Panc1 (cell line): ENCODE results near the gene SCYL3. TPM values are rescaled to one million over a fixed set of nuclear protein-coding genes. Genes with fewer than 3 reads are reported as not detected.

ENCODE experiments used
- ATAC-seq: fragments of 200-7000 bp; cut with Tn5 transposase; 2 replicates; pipeline ENCODE4 v1.9.1; 2020; ENCODE audit warnings: mild to moderate bottlenecking, moderate library complexity
- BruUV-seq: library from RNA; stranded (reverse); fragments of 400-500 nt; replicated peaks from 2 replicates; lab custom pipeline; 2021; lab: Mats Ljungman, UMichigan
- CTCF ChIA-PET: fragments of 300-600 bp; sonication (Branson Sonifier 250); formaldehyde crosslinking; loops from one replicate; lab custom pipeline; 2022; ENCODE audit warnings: antibody characterized with exemption; lab: Charles Lee
- POLR2A ChIA-PET: fragments of 300-600 bp; sonication (Branson Sonifier 250); formaldehyde crosslinking; loops from one replicate; lab custom pipeline; 2022; ENCODE audit warnings: antibody characterized with exemption; lab: Charles Lee
- DNase-seq: peaks from one replicate; pipeline ENCODE4 v3.0.0-alpha.2; 2010; ENCODE audit warnings: low read depth, low spot score
- H3K27ac ChIP-seq: 2 replicates; pipeline ENCODE4 v1.5.1; 2011; ENCODE audit warnings: mild to moderate bottlenecking, low read length, inconsistent platforms
- H3K27me3 ChIP-seq: fragments of 200-500 bp; sonication (Bioruptor generic); 2 replicates; pipeline ENCODE4 v1.6.0; 2014; ENCODE audit warnings: low read length, inconsistent platforms; ENCODE audit not compliant: control insufficient read depth, insufficient read depth
- H3K36me3 ChIP-seq: fragments of 200-500 bp; sonication (Bioruptor generic); 2 replicates; pipeline ENCODE4 v1.5.1; 2014; ENCODE audit warnings: inconsistent platforms, mild to moderate bottlenecking, low read length, moderate library complexity; ENCODE audit not compliant: control insufficient read depth, insufficient read depth
- H3K4me1 ChIP-seq: 2 replicates; pipeline ENCODE4 v1.5.1; 2011; ENCODE audit warnings: inconsistent platforms, mild to moderate bottlenecking, low read length, moderate library complexity; ENCODE audit not compliant: control insufficient read depth, insufficient read depth
- H3K4me3 ChIP-seq, 2 experiments: 2 replicates each; pipeline ENCODE4 v1.5.1; 2011 to 2012; ENCODE audit warnings: low read depth in 2 of 2, low read length in 2 of 2, mild to moderate bottlenecking in 2 of 2, inconsistent platforms in 1 of 2, moderate library complexity in 1 of 2
- H3K9me3 ChIP-seq: fragments of 200-500 bp; sonication (Bioruptor generic); 2 replicates; pipeline ENCODE4 v1.5.1; 2014; ENCODE audit warnings: low read depth, mild to moderate bottlenecking, inconsistent platforms, low read length, moderate library complexity; ENCODE audit not compliant: control insufficient read depth, insufficient read depth
- CTCF ChIP-seq: fragments of 450-650 bp; IDR thresholded peaks from 2 replicates; pipeline ENCODE4 v1.5.1; 2017; ENCODE audit warnings: mild to moderate bottlenecking
- POLR2AphosphoS5 ChIP-seq: IDR thresholded peaks from 2 replicates; pipeline ENCODE4 v1.6.1; 2012; ENCODE audit warnings: mild to moderate bottlenecking, low read depth, low read length, moderate library complexity
- REST ChIP-seq, 2 experiments: IDR thresholded peaks; 2 replicates each; pipeline ENCODE4 v1.6.1; 2011 to 2012; ENCODE audit warnings: low read depth in 2 of 2, control low read depth in 1 of 2, low read length in 1 of 2, mild to moderate bottlenecking in 1 of 2, moderate library complexity in 1 of 2; ENCODE audit not compliant: insufficient read depth in 1 of 2
- SIN3A ChIP-seq: IDR thresholded peaks from 2 replicates; pipeline ENCODE4 v1.6.1; 2012; ENCODE audit warnings: low read depth, mild to moderate bottlenecking, low read length, moderate library complexity, borderline replicate concordance; ENCODE audit not compliant: insufficient read depth
- TCF7L2 ChIP-seq: IDR thresholded peaks from 2 replicates; pipeline ENCODE4 v1.6.1; 2011; ENCODE audit warnings: mild to moderate bottlenecking, low read depth, low read length, inconsistent platforms
- in situ Hi-C: cut with HindIII; loops from 2 replicates; pipeline ENCODE4 v1.10.0; 2016; ENCODE audit warnings: low sequenced_read_pairs, low pct_unique_long_range_greater_than_20kb
- intact Hi-C: fragments of 100-400 bp; cut with micrococcal nuclease; formaldehyde crosslinking; loops from one replicate; pipeline ENCODE4 v1.10.0; 2022; ENCODE audit not compliant: unreplicated experiment
- total RNA-seq: library from RNA; stranded (reverse); gene quantifications from one replicate; pipeline ENCODE4 v1.2.1, GENCODE V29; 2021; ENCODE audit not compliant: unreplicated experiment

The SCYL3 gene
- total RNA-seq, 1 experiment from 2014 or later = 7.8 TPM

GRCh38 chr1:169924829-169925228 lies 31.1 kb upstream of the SCYL3 start:
- Histone ChIP-seq H3K36me3 (no peaks in the 10 kb centered on the region), H3K4me3 (no peak overlapping the region), H3K9me3 (no peaks in the 10 kb centered on the region), H3K27me3 (no peaks in the 10 kb centered on the region), H3K27ac (no peak overlapping the region), H3K4me1 (no peaks in the 10 kb centered on the region)
- ChIA-PET CTCF (no interaction called here), POLR2A (no interaction called here)
- intact Hi-C loops (loop anchor here (10.0 kb wide), 2 partner anchors 150 to 750 kb away; partner anchors contain the start of gene KIFAP3), in situ Hi-C loops (no loop called here)
- DNase-seq (no peak), ATAC-seq (no peak)
- BruUV-seq = no TSS peak
- TF ChIP-seq POLR2AphosphoS5 (no peak), TCF7L2 (no peak), REST (IDR thresholded peaks at IDR 0.05; ENCODE audit: insufficient read depth in 1 of 2, low read depth in 2 of 2, low read length in 1 of 2) (no peak), SIN3A (no peak), CTCF (no peak)

GRCh38 chr1:169924063-169924462 lies 30.4 kb upstream of the SCYL3 start:
- intact Hi-C loops (loop anchor here (10.0 kb wide), 2 partner anchors 151 to 751 kb away; partner anchors contain the start of gene KIFAP3), in situ Hi-C loops (no loop called here)
- BruUV-seq = no TSS peak
- ATAC-seq = no peak
- Histone ChIP-seq H3K4me3 (no peak overlapping the region), H3K27me3 (no peaks in the 10 kb centered on the region), H3K9me3 (no peaks in the 10 kb centered on the region), H3K27ac (no peak overlapping the region), H3K36me3 (no peaks in the 10 kb centered on the region), H3K4me1 (no peaks in the 10 kb centered on the region)
- CTCF ChIA-PET = no interaction called here
- POLR2A ChIA-PET = no interaction called here
- DNase-seq = no peak
- TF ChIP-seq REST (IDR thresholded peaks at IDR 0.05; ENCODE audit: insufficient read depth in 1 of 2, low read depth in 2 of 2, low read length in 1 of 2) = no peak
- no peak for TF ChIP-seq SIN3A
- no peak for TF ChIP-seq TCF7L2
- TF ChIP-seq POLR2AphosphoS5 = no peak
